ENCODE results near the gene FBXL16. TPM values are rescaled to one million over a fixed set of nuclear protein-coding genes. Genes with fewer than 3 reads are reported as not detected.

Gene FBXL16
- total RNA-seq, 1 donor from 2014 or later, result 12.0 TPM

GRCh38 chr16:735982-736453 is 30.4 kb upstream of the FBXL16 start:
- intact Hi-C loops (cut with micrococcal nuclease), result no loop called here

- intact Hi-C loops (cut with micrococcal nuclease), result no loop called here
Measured at GRCh38 chr16:734981-735881, 29.6 kb upstream of the FBXL16 start.

GRCh38 chr16:734208-734980 is 28.8 kb upstream of the FBXL16 start:
- intact Hi-C loops (cut with micrococcal nuclease), result no loop called here

- intact Hi-C loops (cut with micrococcal nuclease), result no loop called here
Measured at GRCh38 chr16:733382-734207, 28.0 kb upstream of the FBXL16 start.

GRCh38 chr16:732936-733335 is 27.3 kb upstream of the FBXL16 start:
- intact Hi-C loops (cut with micrococcal nuclease), result no loop called here

GRCh38 chr16:732332-732731 is 26.7 kb upstream of the FBXL16 start:
- intact Hi-C loops (cut with micrococcal nuclease), result no loop called here

GRCh38 chr16:730666-731509 is 25.3 kb upstream of the FBXL16 start:
- intact Hi-C loops (cut with micrococcal nuclease), result no loop called here

GRCh38 chr16:729768-730665 is 24.4 kb upstream of the FBXL16 start:
- intact Hi-C loops (cut with micrococcal nuclease), result no loop called here

GRCh38 chr16:728890-729744 is 23.5 kb upstream of the FBXL16 start:
- intact Hi-C loops (cut with micrococcal nuclease), result no loop called here

- intact Hi-C loops (cut with micrococcal nuclease), result no loop called here
Measured at GRCh38 chr16:728131-728889, 22.7 kb upstream of the FBXL16 start.

GRCh38 chr16:727291-727977 is 21.8 kb upstream of the FBXL16 start:
- intact Hi-C loops (cut with micrococcal nuclease), result no loop called here

GRCh38 chr16:726438-727290 is 21.1 kb upstream of the FBXL16 start, which contains the start of the genes CCDC78 and HAGHL:
TSS of gene CCDC78 (minus strand) at chr16:726443. CDS start at chr16:726367, 76 bp downstream.
TSS of gene HAGHL (plus strand) at chr16:727106. CDS start at chr16:727510, 404 bp downstream.
- intact Hi-C loops (cut with micrococcal nuclease), result no loop called here

GRCh38 chr16:726188-726437 is 20.5 kb upstream of the FBXL16 start:
- intact Hi-C loops (cut with micrococcal nuclease), result no loop called here

- intact Hi-C loops (cut with micrococcal nuclease), result no loop called here
Measured at GRCh38 chr16:725463-726187, 20.0 kb upstream of the FBXL16 start.

GRCh38 chr16:725041-725376 is 19.4 kb upstream of the FBXL16 start:
- intact Hi-C loops (cut with micrococcal nuclease), result no loop called here

Data from T-helper 2 cell treated with Interferon-gamma antibody and Interleukin-4, amounts not matched to agents 100 ng/mL and 5 ng/mL, for 36 hours (primary cell).